GM19193 (cell line): ENCODE measurements around the gene RPH3AL.

Experiments
- POLR2A ChIP-seq: IDR thresholded peaks from 4 replicates; pipeline ENCODE4 v1.6.1; 2011; ENCODE audit not compliant: insufficient read depth, insufficient read length; ENCODE audit errors: extremely low read depth

RPH3AL gene

GRCh38 chr17:246226-246625 is 106.4 kb downstream of the RPH3AL start:
- TF ChIP-seq POLR2A = no peak

- TF ChIP-seq POLR2A = no peak
Observed at GRCh38 chr17:245611-246010, 107.0 kb downstream of the RPH3AL start.

- TF ChIP-seq POLR2A = no peak
Observed at GRCh38 chr17:245020-245419, 107.6 kb downstream of the RPH3AL start.

GRCh38 chr17:238964-239259 is 113.7 kb downstream of the RPH3AL start:
- no peak for TF ChIP-seq POLR2A

GRCh38 chr17:238071-238963 is 114.3 kb downstream of the RPH3AL start:
- TF ChIP-seq POLR2A = no peak

GRCh38 chr17:237406-237955 is 115.1 kb downstream of the RPH3AL start:
- no peak for TF ChIP-seq POLR2A

GRCh38 chr17:236641-237405 is 115.8 kb downstream of the RPH3AL start:
- TF ChIP-seq POLR2A = no peak

- no peak for TF ChIP-seq POLR2A
Observed at GRCh38 chr17:235831-236640, 116.6 kb downstream of the RPH3AL start.

GRCh38 chr17:233473-233941 is 119.1 kb downstream of the RPH3AL start:
- no peak for TF ChIP-seq POLR2A

GRCh38 chr17:231966-232807 is 120.4 kb downstream of the RPH3AL start:
- TF ChIP-seq POLR2A = no peak

- no peak for TF ChIP-seq POLR2A
Observed at GRCh38 chr17:231191-231965, 121.2 kb downstream of the RPH3AL start.

- TF ChIP-seq POLR2A = no peak
Observed at GRCh38 chr17:230395-230770, 122.2 kb downstream of the RPH3AL start.

- no peak for TF ChIP-seq POLR2A
Observed at GRCh38 chr17:229709-230394, 122.8 kb downstream of the RPH3AL start.
